HG02885 (cell line): ENCODE data around the gene HDGFL1.

ENCODE experiments used
- ATAC-seq: cut with Tn5 transposase; IDR thresholded peaks from one replicate; pipeline ENCODE4 v1.9.1; 2021; ENCODE audit warnings: mild to moderate bottlenecking; ENCODE audit not compliant: unreplicated experiment, poor library complexity

The HDGFL1 gene

DNA sequence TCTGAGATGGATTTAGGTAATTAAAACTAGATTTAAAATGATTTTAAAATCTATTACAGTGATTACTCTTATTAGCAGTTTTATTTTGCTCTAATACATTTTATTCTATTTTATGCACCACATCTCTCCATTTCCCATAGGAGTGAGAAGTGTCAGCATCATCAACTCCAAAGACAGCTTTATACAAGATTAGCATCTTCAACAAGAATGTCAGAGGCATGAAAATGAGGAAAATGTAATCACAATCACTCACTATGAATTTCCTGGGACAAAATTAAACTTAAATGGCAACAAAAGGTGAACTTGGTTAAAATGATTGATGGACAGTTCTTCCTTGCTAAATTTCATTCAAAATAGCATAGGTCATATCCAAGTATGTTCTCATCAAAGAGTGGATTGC lies 19.8 kb downstream of the HDGFL1 start:
- no peak for ATAC-seq

DNA sequence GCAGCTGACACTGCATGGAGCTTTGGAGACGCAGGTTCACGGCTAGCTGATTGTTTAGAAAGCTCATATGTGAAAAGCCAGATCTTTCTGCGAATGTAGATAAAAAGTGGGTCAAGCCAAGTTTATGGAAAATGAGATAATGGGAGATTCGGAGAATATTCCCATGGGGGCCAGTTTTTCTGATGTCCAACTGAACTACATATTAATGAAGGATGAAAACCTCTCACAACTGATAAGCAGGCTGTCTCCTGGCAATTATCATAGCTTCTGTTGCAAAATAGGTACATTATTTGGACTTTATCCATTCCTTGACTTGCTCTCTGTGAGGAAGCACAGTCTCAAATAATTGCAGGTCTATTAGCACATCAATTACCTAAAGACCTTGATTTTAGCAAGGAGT lies 21.1 kb downstream of the HDGFL1 start:
- ATAC-seq, result no peak

DNA sequence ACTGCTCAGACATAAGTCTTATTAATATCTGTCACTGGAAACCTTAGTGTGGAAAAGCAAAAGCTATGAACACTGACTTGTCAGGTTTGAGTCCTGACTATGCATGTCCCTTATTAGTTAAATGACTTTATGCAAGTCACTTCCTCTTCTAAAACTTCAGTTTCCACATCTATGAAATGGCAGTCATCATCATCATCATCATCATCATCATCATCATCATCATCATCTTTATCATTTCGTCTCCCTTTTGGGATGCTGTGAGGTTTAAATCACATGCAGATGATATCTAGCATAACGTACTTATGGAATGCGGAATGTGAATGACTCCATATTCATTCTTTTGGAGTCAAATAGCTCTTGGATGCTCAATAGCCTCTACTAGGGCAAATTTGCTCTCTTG lies 24.5 kb downstream of the HDGFL1 start:
- no peak for ATAC-seq

DNA sequence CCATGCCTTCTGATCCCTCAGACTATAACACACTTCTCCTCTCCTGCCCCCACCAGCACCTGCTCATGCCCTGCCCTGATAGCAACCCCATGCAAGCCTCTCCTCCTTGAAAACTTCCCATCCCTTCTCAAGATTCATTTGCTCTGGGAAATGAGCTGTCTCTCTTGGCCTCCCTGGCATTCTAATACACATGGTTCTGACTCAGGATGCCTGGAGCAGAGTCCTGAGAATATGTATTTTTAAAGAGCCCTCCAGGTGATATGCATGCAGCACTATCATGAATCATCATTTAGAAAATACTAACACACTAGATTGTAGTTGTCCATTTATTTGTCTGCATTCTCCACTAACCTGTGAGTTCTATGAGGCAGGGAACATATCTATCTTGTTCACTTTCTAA lies 26.6 kb downstream of the HDGFL1 start:
- ATAC-seq, result no peak

DNA sequence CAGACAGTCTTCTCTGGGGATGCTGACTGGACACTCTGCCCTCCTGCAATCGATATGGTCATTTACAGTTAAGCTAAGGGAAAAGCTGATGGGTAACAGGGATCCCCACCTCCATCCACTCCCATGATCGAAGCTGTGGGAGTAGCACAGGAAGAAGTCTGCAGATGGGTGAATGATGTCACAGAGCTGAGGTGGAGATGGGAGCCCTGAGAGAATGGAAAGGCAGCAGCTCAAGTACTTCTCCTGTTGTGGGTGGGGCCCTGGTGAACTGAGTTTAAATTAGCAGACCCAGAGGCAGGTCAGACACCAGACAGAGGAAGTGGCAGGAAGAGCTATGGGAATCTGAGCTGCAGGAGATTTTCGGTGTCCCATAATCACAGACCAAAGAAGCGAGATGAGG lies 29.0 kb downstream of the HDGFL1 start:
- ATAC-seq, result no peak

- no peak for ATAC-seq
These were observed 30.7 kb downstream of the HDGFL1 start for GRCh38 chr6:22600059-22600458.

- no peak for ATAC-seq
These were observed 32.6 kb downstream of the HDGFL1 start for GRCh38 chr6:22601984-22602383.

DNA sequence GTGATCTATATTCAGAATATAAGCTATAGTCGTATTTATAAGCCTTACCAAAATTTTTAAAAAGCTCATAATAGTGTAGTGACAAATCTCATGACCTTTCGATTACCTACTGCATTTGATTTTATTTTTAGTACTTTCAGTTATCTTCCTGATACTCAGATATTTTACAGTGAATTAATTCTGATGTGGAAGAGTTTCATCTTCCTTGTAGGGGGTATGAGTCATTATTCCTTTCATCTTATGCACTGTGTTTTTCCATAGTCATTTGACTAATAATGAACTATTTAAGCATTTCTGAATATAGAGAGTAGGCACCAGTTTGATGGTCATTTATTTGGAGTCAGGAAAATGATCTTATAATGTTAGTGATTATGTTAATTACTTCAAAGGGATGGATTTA lies 36.4 kb downstream of the HDGFL1 start:
- no peak for ATAC-seq

DNA sequence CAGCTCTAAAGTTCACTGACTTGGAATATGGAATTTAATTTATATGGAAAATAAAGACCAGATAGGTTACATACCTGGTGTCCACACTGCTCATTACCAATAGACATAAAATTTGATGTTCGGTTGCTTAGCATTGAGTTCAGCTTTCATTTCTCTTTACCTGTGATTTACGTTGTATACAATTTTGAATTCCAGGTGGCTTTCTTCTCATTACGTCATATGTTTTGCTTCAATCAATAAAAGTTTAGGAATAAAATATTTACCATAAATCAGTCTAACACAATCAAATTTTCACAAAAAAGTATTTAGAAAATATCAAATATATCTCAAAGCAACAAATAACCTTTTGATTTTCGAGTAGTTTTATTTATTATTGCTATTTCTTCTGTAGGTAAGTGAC lies 40.8 kb downstream of the HDGFL1 start:
- ATAC-seq, result no peak

DNA sequence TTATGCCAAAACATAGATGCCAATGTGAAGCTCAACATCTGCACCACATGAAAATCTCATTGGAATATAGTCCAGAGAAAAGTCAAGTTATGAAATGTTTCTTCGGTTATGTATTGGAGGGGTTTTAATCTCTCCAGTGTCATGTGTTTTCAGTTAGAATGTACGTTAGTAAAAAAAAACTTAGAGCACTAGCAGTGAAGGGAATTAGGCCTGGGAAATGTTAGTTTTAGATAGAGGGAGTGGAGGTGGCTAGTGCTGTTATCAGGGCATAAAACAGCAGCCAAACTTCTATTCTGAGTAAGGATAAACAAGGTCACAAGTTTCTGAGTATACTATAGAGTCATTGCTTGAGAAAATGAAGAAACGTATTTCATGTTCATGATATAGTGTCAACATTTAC lies 42.9 kb downstream of the HDGFL1 start:
- ATAC-seq, result no peak

DNA sequence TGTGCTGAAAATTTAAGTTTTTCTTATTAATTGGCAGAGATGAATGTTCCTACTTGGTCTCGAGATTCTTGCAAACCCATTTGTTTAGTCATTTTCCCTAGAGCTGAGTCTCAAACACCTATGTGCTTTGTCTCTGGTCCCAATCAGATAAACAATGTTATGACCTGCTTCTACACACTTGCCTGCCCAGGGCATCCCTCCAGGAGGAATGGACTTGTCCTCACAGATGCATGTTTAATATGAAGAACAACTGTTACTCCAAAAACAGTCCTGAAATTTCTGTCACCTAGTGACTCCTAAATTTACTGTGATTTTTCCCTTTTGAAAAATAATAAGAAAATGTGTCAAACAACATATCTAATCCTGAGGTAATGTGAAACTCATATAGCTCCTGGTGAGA lies 43.7 kb downstream of the HDGFL1 start:
- no peak for ATAC-seq

GRCh38 chr6:22613695-22614094 lies 44.3 kb downstream of the HDGFL1 start:
- ATAC-seq, result no peak

DNA sequence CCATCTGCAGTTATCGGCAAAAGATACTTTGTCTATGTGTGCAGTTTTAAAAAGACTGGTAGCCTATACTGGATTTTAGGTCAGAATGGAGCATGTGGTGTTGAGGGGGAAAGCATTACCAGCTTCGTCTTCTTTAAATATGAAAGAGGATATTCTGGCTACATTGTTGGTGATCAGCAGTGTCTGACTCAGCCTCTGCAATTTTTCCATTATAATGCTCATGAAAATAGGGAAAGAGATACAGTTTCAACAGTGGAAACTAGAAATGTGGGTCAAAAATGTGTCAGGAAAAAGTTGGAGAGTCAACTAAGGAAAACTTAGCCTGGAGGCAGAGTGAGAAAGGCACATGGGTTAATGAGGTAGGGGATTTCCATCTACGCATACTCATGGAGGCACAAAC lies 45.2 kb downstream of the HDGFL1 start:
- ATAC-seq, result no peak

DNA sequence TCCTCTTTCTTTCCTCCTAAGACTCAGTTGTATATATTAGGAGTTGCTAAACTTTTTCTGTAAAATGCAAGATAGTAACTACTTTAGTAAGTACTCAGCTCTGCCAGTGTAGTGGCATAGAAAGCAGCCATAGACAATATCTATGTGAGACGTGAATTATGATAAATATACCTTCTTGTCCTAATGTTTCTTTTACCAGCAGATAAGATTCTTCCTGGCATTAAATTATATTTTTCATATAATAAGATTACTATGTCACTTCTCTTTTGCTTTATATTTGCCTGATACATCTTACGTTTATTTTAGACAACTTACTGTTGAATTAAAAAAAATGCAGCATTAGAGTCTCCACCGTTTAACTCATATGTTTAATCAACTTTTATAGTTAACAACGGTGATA lies 51.7 kb downstream of the HDGFL1 start:
- ATAC-seq, result no peak
